Endodermal cell (in vitro differentiated cells): ENCODE measurements around the gene RAPGEF2. TPM values are rescaled to one million over a fixed set of nuclear protein-coding genes. Genes with fewer than 3 reads are reported as not detected.
A peak's percentile ranks its signal among the peaks of the same experiment; 100 is the strongest.

Experiments
- DNase-seq: peaks from one replicate; pipeline ENCODE4 v3.0.0-alpha.2; 2017
- H3K27ac ChIP-seq: 2 replicates; pipeline ENCODE4 v1.5.1; 2013; ENCODE audit warnings: mild to moderate bottlenecking, low read depth, low read length, moderate library complexity
- H3K27me3 ChIP-seq: 2 replicates; pipeline ENCODE4 v1.6.1; 2013; ENCODE audit warnings: mild to moderate bottlenecking, low read length, moderate library complexity; ENCODE audit not compliant: insufficient read depth, control insufficient read depth, poor library complexity, severe bottlenecking
- H3K36me3 ChIP-seq: 2 replicates; pipeline ENCODE4 v1.7.0; 2013; ENCODE audit warnings: mild to moderate bottlenecking, low read length, moderate library complexity; ENCODE audit not compliant: control insufficient read depth, insufficient read depth
- H3K4me1 ChIP-seq: one replicate; pipeline ENCODE4 v1.7.0; 2013; ENCODE audit warnings: low read length; ENCODE audit not compliant: control insufficient read depth, insufficient read depth
- H3K4me3 ChIP-seq: 2 replicates; pipeline ENCODE4 v1.5.1; 2013; ENCODE audit warnings: mild to moderate bottlenecking, low read length, moderate library complexity
- H3K9ac ChIP-seq: 2 replicates; pipeline ENCODE4 v1.6.1; 2013; ENCODE audit warnings: mild to moderate bottlenecking, low read length, moderate library complexity; ENCODE audit not compliant: poor library complexity, severe bottlenecking; ENCODE audit errors: extremely low read depth
- H3K9me3 ChIP-seq: 2 replicates; pipeline ENCODE4 v1.6.1; 2013; ENCODE audit warnings: mild to moderate bottlenecking, low read length, moderate library complexity; ENCODE audit not compliant: control insufficient read depth
- H3K27ac Mint-ChIP-seq: 2 replicates; pipeline ENCODE4 v1.8.0; 2020; ENCODE audit warnings: mixed read lengths
- H3K27me3 Mint-ChIP-seq: 2 replicates; pipeline ENCODE4 v1.8.0; 2021; ENCODE audit warnings: mild to moderate bottlenecking, mixed read lengths; ENCODE audit not compliant: insufficient read depth
- H3K36me3 Mint-ChIP-seq: 2 replicates; pipeline ENCODE4 v1.8.0; 2020; ENCODE audit warnings: low read depth, mixed read lengths
- H3K4me1 Mint-ChIP-seq: 2 replicates; pipeline ENCODE4 v1.8.0; 2020; ENCODE audit warnings: mixed read lengths
- H3K4me3 Mint-ChIP-seq: 2 replicates; pipeline ENCODE4 v1.8.0; 2020; ENCODE audit warnings: mild to moderate bottlenecking, moderate library complexity, mixed read lengths
- H3K9me3 Mint-ChIP-seq: 2 replicates; pipeline ENCODE4 v1.8.0; 2020; ENCODE audit warnings: mild to moderate bottlenecking, mixed read lengths
- WGBS, 2 experiments: methylation state at CpG; one replicate each; pipeline versions ENCODE4 v1.1.5 to v1.1.7; 2013; ENCODE audit warnings: missing lambda C conversion rate in 2 of 2, mixed read lengths in 1 of 2; ENCODE audit not compliant: insufficient coverage in 1 of 2, insufficient read length in 1 of 2; 5-methylcytosine and 5-hydroxymethylcytosine counted together
- total RNA-seq, 2 donors: library from RNA; stranded (reverse); fragmentation: NEBNext Ultra II Directional in 1 of 2; extraction: Animal tissue kit (Norgen Biotek cat#: 25700) in 1 of 2; gene quantifications; 2 replicates in 1 of 2; 3 replicates in 1 of 2; pipeline ENCODE4 v1.2.1, GENCODE V29; 2021
- TF ChIP-seq, protein P1 (sequence below): fragments of 200-600 bp; sonication (generic); conservative IDR thresholded peaks from 2 replicates; pipeline ENCODE4 v1.5.0; 2021; ENCODE audit warnings: antibody characterized with exemption, mild to moderate bottlenecking

The RAPGEF2 gene
- total RNA-seq, 2 donors from 2014 or later, result 63.4 to 78.2 TPM

- Mint-ChIP-seq H3K4me3 (no peak overlapping the region), H3K27ac (peak overlapping the region; percentile 27), H3K4me1 (peaks cover 31% of the 10 kb centered on the region), H3K9me3 (no peaks in the 10 kb centered on the region), H3K36me3 (peaks cover 13% of the 10 kb centered on the region), H3K27me3 (no peaks in the 10 kb centered on the region)
- Histone ChIP-seq H3K4me1 (peaks cover 3% of the 10 kb centered on the region), H3K9ac (no peak overlapping the region), H3K27ac (no peak overlapping the region), H3K27me3 (no peaks in the 10 kb centered on the region), H3K36me3 (peaks cover 3% of the 10 kb centered on the region), H3K9me3 (no peaks in the 10 kb centered on the region), H3K4me3 (no peak overlapping the region)
- TF ChIP-seq, protein P1, sequence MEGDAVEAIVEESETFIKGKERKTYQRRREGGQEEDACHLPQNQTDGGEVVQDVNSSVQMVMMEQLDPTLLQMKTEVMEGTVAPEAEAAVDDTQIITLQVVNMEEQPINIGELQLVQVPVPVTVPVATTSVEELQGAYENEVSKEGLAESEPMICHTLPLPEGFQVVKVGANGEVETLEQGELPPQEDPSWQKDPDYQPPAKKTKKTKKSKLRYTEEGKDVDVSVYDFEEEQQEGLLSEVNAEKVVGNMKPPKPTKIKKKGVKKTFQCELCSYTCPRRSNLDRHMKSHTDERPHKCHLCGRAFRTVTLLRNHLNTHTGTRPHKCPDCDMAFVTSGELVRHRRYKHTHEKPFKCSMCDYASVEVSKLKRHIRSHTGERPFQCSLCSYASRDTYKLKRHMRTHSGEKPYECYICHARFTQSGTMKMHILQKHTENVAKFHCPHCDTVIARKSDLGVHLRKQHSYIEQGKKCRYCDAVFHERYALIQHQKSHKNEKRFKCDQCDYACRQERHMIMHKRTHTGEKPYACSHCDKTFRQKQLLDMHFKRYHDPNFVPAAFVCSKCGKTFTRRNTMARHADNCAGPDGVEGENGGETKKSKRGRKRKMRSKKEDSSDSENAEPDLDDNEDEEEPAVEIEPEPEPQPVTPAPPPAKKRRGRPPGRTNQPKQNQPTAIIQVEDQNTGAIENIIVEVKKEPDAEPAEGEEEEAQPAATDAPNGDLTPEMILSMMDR, result no peak
- 85 to 100% methylated on average over 3 to 6 of the region's 6 CpGs for WGBS, 2 experiments
- no peak for DNase-seq
Observed at GRCh38 chr4:159131564-159131963, 28.7 kb downstream of the RAPGEF2 start.

DNA sequence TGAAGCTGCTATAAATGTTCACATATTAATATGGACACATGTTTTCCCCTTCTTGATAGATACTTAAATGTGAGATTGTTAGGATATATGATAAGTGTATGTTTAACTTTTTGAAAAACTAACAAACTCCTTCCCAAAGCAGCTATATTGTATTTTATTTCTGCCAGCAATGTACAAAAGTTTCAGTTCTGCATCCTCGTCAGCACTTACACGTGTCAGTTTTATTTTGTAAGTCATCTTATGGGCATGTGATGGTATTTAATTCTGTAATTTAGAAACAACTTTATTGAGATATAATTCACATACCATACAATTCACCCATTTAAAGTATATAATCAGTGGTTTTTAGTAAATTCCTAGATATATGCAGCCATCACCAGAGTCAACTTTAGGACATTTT, 31.6 kb downstream of the RAPGEF2 start:
- no peaks in the 10 kb centered on the region for H3K36me3 ChIP-seq
- TF ChIP-seq, protein P1, result no peak
- DNase-seq, result no peak
- no peaks in the 10 kb centered on the region for H3K27me3 Mint-ChIP-seq
- no peaks in the 10 kb centered on the region for H3K9me3 Mint-ChIP-seq
- H3K9me3 ChIP-seq, result no peaks in the 10 kb centered on the region
- H3K4me1 Mint-ChIP-seq, result peaks cover 35% of the 10 kb centered on the region
- no peaks in the 10 kb centered on the region for H3K4me1 ChIP-seq
- H3K4me3 Mint-ChIP-seq, result no peak overlapping the region
- H3K36me3 Mint-ChIP-seq, result peaks cover 6% of the 10 kb centered on the region
- H3K27ac Mint-ChIP-seq, result no peak overlapping the region
- H3K4me3 ChIP-seq, result no peak overlapping the region
- H3K9ac ChIP-seq, result no peak overlapping the region
- no peak overlapping the region for H3K27ac ChIP-seq
- WGBS, 2 experiments, result 100% methylated on average over 2 of the region's 2 CpGs; no CpG with 5 or more reads in 1 of the 2 experiments
- no peaks in the 10 kb centered on the region for H3K27me3 ChIP-seq

- H3K27ac Mint-ChIP-seq, result no peak overlapping the region
- H3K4me3 Mint-ChIP-seq, result no peak overlapping the region
- DNase-seq, result no peak
Observed at GRCh38 chr4:159137176-159137575, 34.3 kb downstream of the RAPGEF2 start.

More at GRCh38 chr4:159137176-159137575, 34.3 kb downstream of the RAPGEF2 start:
- Histone ChIP-seq H3K27ac (no peak overlapping the region), H3K36me3 (no peaks in the 10 kb centered on the region), H3K27me3 (no peaks in the 10 kb centered on the region), H3K9ac (no peak overlapping the region), H3K4me3 (no peak overlapping the region), H3K4me1 (no peaks in the 10 kb centered on the region), H3K9me3 (no peaks in the 10 kb centered on the region)
- H3K4me1 Mint-ChIP-seq, result peaks cover 27% of the 10 kb centered on the region
- peaks cover 6% of the 10 kb centered on the region for H3K36me3 Mint-ChIP-seq
- TF ChIP-seq, protein P1, result no peak
- no peaks in the 10 kb centered on the region for H3K9me3 Mint-ChIP-seq
- H3K27me3 Mint-ChIP-seq, result no peaks in the 10 kb centered on the region
